K562 (cell line): ENCODE measurements around the gene HSPB1. TPM values are rescaled to one million over a fixed set of nuclear protein-coding genes. Genes with fewer than 3 reads are reported as not detected.

Source experiments
- ATF7 ChIP-seq: fragments of 450-650 bp; IDR thresholded peaks from 2 replicates; pipeline ENCODE4 v1.7.1; 2014; ENCODE audit warnings: mild to moderate bottlenecking, moderate library complexity
- BHLHE40 ChIP-seq: IDR thresholded peaks from 2 replicates; pipeline ENCODE4 v1.6.1; 2011; ENCODE audit warnings: low read length, improper control_type of control experiment
- CBFA2T2 ChIP-seq: fragments of 450-650 bp; conservative IDR thresholded peaks from 2 replicates; pipeline ENCODE4 v1.6.1; 2017; ENCODE audit warnings: mild to moderate bottlenecking
- CHCHD3 ChIP-seq: fragments of 250-450 bp; sonication (Bioruptor Pico); IDR thresholded peaks from 2 replicates; pipeline ENCODE4 v2.1.2; 2022; ENCODE audit warnings: mild to moderate bottlenecking
- DPF2 ChIP-seq: fragments of 450-650 bp; IDR thresholded peaks from 2 replicates; pipeline ENCODE4 v1.6.1; 2016
- ELF1 ChIP-seq: fragments of 200-800 bp; sonication (Bioruptor generic); IDR thresholded peaks from 2 replicates; pipeline ENCODE4 v1.6.1; 2016; ENCODE audit warnings: missing genetic modification characterization, missing compliant biosample characterization
- EP300 ChIP-seq: IDR thresholded peaks from 2 replicates; pipeline ENCODE4 v1.6.1; 2012; ENCODE audit warnings: low read length, improper control_type of control experiment
- FOXK2 ChIP-seq, 2 experiments: fragments of 450-650 bp; IDR thresholded peaks in 1 of 2; conservative IDR thresholded peaks in 1 of 2; 2 replicates each; pipeline ENCODE4 v1.6.1; 2016; ENCODE audit warnings: low read depth in 2 of 2, mild to moderate bottlenecking in 1 of 2
- GATAD2B ChIP-seq: fragments of 450-650 bp; IDR thresholded peaks from 2 replicates; pipeline ENCODE4 v1.6.1; 2017; ENCODE audit warnings: mild to moderate bottlenecking, borderline replicate concordance
- HMBOX1 ChIP-seq: sonication (generic); IDR thresholded peaks from 2 replicates; pipeline ENCODE4 v1.6.1; 2016
- MEF2A ChIP-seq: IDR thresholded peaks from 2 replicates; pipeline ENCODE4 v1.6.1; 2011; ENCODE audit warnings: low read depth, mild to moderate bottlenecking, low read length, moderate library complexity; ENCODE audit not compliant: control insufficient read depth
- MLLT1 ChIP-seq, 2 experiments: fragments of 450-650 bp; IDR thresholded peaks; 2 replicates each; pipeline ENCODE4 v1.6.1; 2016
- NFIC ChIP-seq: fragments of 450-650 bp; IDR thresholded peaks from 2 replicates; pipeline ENCODE4 v1.6.1; 2017; ENCODE audit warnings: mild to moderate bottlenecking, inconsistent platforms
- NFRKB ChIP-seq: fragments of 450-650 bp; IDR thresholded peaks from 2 replicates; pipeline ENCODE4 v1.6.1; 2016; ENCODE audit warnings: low read depth
- NR1H2 ChIP-seq: sonication (generic); formaldehyde crosslinking; IDR thresholded peaks from 2 replicates; pipeline ENCODE4 v1.4.0; 2020; ENCODE audit warnings: mild to moderate bottlenecking, missing genetic modification reagents
- NUFIP1 ChIP-seq: fragments of 450-650 bp; IDR thresholded peaks from 2 replicates; pipeline ENCODE4 v1.6.1; 2018; ENCODE audit not compliant: partially characterized antibody
- PHB ChIP-seq: fragments of 250-450 bp; sonication (Bioruptor Pico); IDR thresholded peaks from 2 replicates; pipeline ENCODE4 v1.5.0; 2021
- POLR2AphosphoS2 ChIP-seq: IDR thresholded peaks from 2 replicates; pipeline ENCODE4 v1.6.1; 2012; ENCODE audit warnings: low read length, improper control_type of control experiment
- SMARCE1 ChIP-seq: fragments of 450-650 bp; IDR thresholded peaks from 2 replicates; pipeline ENCODE4 v1.7.1; 2016; ENCODE audit warnings: mild to moderate bottlenecking
- STAT5B ChIP-seq: fragments of 250-450 bp; sonication (Bioruptor Pico); IDR thresholded peaks from 2 replicates; pipeline ENCODE4 v1.8.0; 2021; ENCODE audit warnings: mild to moderate bottlenecking, inconsistent platforms
- YY1 ChIP-seq, 3 experiments: IDR thresholded peaks; 2 replicates each; pipeline ENCODE4 v1.6.1; 2011; ENCODE audit warnings: low read length in 2 of 3, mild to moderate bottlenecking in 2 of 3, moderate library complexity in 2 of 3, borderline replicate concordance in 1 of 3, control low read depth in 1 of 3, low read depth in 1 of 3; ENCODE audit not compliant: insufficient read depth in 3 of 3, insufficient replicate concordance in 2 of 3, control insufficient read depth in 1 of 3, insufficient read length in 1 of 3; ENCODE audit errors: extremely low read depth in 1 of 3
- ZNF133 ChIP-seq: fragments of 250-450 bp; sonication (Bioruptor Pico); IDR thresholded peaks from 2 replicates; pipeline ENCODE4 v1.4.0; 2020; ENCODE audit warnings: mild to moderate bottlenecking
- ZNF224 ChIP-seq: sonication (generic); formaldehyde crosslinking; IDR thresholded peaks from 2 replicates; pipeline ENCODE4 v1.8.0; 2022; ENCODE audit warnings: mild to moderate bottlenecking, missing genetic modification reagents
- polyA plus RNA-seq, 8 experiments: library from polyadenylated mRNA; depleted of rRNA in 4 of 8; stranded (reverse) in 5 of 8; unstranded in 3 of 8; fragments of >200 nt; fragmentation: Nextera tagmentation in 2 of 8; fragmentation: Illumina TruSeq in 1 of 8; extraction: Ambion mirVana in 2 of 8; extraction: Trizol in 1 of 8; gene quantifications; 2 replicates each; pipeline versions ENCODE4 v1.2.1 to v1.2.3, GENCODE V29; 2011 to 2014; ENCODE audit warnings: inconsistent platforms in 1 of 8, missing spikeins in 1 of 8
- total RNA-seq, 7 experiments: library from RNA; depleted of rRNA in 6 of 7; stranded (reverse); fragments of >200 nt in 6 of 7; fragmentation: Illumina TruSeq in 2 of 7; extraction: Trizol in 2 of 7; gene quantifications; 2 replicates each; pipeline versions ENCODE4 v1.2.1 to v1.2.3, GENCODE V29; 2011 to 2021; ENCODE audit warnings: low replicate concordance in 1 of 7
- TF ChIP-seq, protein P1 (sequence below): fragments of 150-350 bp; conservative IDR thresholded peaks from 2 replicates; pipeline ENCODE4 v1.6.1; 2014; ENCODE audit warnings: low read length

HSPB1 gene
- total and polyA plus RNA-seq, 9 of the 15 experiments (the other 6 are each of a cell fraction or from before 2014, with no cell fraction given): 27.1 to 522 (median 138) TPM

GRCh38 chr7:76303202-76304147 lies 1.0 kb downstream of the HSPB1 start (continued):
- TF ChIP-seq, protein P1, sequence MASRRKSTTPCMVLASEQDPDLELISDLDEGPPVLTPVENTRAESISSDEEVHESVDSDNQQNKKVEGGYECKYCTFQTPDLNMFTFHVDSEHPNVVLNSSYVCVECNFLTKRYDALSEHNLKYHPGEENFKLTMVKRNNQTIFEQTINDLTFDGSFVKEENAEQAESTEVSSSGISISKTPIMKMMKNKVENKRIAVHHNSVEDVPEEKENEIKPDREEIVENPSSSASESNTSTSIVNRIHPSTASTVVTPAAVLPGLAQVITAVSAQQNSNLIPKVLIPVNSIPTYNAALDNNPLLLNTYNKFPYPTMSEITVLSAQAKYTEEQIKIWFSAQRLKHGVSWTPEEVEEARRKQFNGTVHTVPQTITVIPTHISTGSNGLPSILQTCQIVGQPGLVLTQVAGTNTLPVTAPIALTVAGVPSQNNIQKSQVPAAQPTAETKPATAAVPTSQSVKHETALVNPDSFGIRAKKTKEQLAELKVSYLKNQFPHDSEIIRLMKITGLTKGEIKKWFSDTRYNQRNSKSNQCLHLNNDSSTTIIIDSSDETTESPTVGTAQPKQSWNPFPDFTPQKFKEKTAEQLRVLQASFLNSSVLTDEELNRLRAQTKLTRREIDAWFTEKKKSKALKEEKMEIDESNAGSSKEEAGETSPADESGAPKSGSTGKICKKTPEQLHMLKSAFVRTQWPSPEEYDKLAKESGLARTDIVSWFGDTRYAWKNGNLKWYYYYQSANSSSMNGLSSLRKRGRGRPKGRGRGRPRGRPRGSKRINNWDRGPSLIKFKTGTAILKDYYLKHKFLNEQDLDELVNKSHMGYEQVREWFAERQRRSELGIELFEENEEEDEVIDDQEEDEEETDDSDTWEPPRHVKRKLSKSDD: no peak
- TF ChIP-seq FOXK2 (conservative IDR thresholded peaks at IDR 0.05 in 1 of 2, IDR thresholded peaks at IDR 0.05 in 1 of 2; ENCODE audit: low read depth in 2 of 2): no peak
- TF ChIP-seq BHLHE40: peak; percentile 35; the same call in 1 of the 2 replicates
- no peak for TF ChIP-seq ZNF224
- TF ChIP-seq GATAD2B: no peak
- peak; percentile 73 for TF ChIP-seq DPF2
- TF ChIP-seq ZNF133 (CRISPR knock-in tag): no peak
- no peak for TF ChIP-seq CHCHD3 (CRISPR knock-in tag)
- TF ChIP-seq HMBOX1: peak; percentile 44; the same call in 1 of the 2 replicates
- 0 out of 2 replicates have a peak, but pooled peaks have one; percentile 43 for TF ChIP-seq POLR2AphosphoS2
- peak in 2 of 3 experiments; percentile 14 to 52 for TF ChIP-seq YY1 (IDR thresholded peaks at IDR 0.05; ENCODE audit: borderline replicate concordance in 1 of 3, control insufficient read depth in 1 of 3, extremely low read depth in 1 of 3, insufficient read depth in 3 of 3, insufficient read length in 1 of 3, insufficient replicate concordance in 2 of 3, low read depth in 1 of 3, low read length in 2 of 3)
- TF ChIP-seq NUFIP1: no peak
- peak; percentile 56 for TF ChIP-seq EP300
- TF ChIP-seq MLLT1 (IDR thresholded peaks at IDR 0.05): no peak
- TF ChIP-seq NFIC: peak; percentile 100
- no peak for TF ChIP-seq NR1H2 (CRISPR knock-in tag)
- no peak for TF ChIP-seq STAT5B (CRISPR knock-in tag)
- TF ChIP-seq MEF2A: no peak
- peak; percentile 59; the same call in 1 of the 2 replicates for TF ChIP-seq ATF7
- TF ChIP-seq PHB (CRISPR knock-in tag): no peak
- TF ChIP-seq CBFA2T2: no peak
- TF ChIP-seq ELF1 (tag): peak; percentile 83
- no peak for TF ChIP-seq NFRKB
- peak; percentile 40; the same call in 1 of the 2 replicates for TF ChIP-seq SMARCE1
